Testis (tissue), 2 donors: Measurements from ENCODE around the gene CEP83.

ENCODE experiments used
- POLR2A ChIP-seq: fragments of 450-650 bp; IDR thresholded peaks from one replicate; pipeline ENCODE4 v1.6.1; 2017; ENCODE audit warnings: antibody characterized with exemption, mild to moderate bottlenecking, moderate library complexity
- TF ChIP-seq, protein P1 (sequence below), 3 experiments: fragments of 450-650 bp in 2 of 3; fragments of 200-600 bp in 1 of 3; sonication (generic) in 1 of 3; IDR thresholded peaks; one replicate each; pipeline ENCODE4 v1.5.1; 2016 to 2019; ENCODE audit warnings: antibody characterized with exemption in 3 of 3, mild to moderate bottlenecking in 2 of 3, moderate library complexity in 1 of 3

DNA sequence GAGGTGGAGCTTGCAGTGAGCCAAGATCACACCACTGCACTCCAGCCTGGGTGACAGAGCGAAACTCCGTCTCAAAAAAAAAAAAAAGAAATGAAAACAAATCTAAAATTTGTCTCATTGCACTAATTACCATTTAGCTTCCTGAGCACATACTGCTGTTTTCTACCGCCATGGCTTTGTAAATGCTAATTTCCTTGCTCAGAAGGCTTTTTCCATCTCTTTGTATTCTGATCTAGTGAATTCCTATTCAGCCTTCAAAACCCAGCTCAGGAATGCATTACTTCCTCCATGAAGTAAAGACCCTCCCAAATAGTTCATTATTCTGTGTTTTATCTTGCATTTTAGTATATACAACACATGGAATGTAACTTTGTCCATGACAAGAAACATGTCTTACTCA is 33.6 kb downstream of the CEP83 start:
- TF ChIP-seq, protein P1, sequence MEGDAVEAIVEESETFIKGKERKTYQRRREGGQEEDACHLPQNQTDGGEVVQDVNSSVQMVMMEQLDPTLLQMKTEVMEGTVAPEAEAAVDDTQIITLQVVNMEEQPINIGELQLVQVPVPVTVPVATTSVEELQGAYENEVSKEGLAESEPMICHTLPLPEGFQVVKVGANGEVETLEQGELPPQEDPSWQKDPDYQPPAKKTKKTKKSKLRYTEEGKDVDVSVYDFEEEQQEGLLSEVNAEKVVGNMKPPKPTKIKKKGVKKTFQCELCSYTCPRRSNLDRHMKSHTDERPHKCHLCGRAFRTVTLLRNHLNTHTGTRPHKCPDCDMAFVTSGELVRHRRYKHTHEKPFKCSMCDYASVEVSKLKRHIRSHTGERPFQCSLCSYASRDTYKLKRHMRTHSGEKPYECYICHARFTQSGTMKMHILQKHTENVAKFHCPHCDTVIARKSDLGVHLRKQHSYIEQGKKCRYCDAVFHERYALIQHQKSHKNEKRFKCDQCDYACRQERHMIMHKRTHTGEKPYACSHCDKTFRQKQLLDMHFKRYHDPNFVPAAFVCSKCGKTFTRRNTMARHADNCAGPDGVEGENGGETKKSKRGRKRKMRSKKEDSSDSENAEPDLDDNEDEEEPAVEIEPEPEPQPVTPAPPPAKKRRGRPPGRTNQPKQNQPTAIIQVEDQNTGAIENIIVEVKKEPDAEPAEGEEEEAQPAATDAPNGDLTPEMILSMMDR (IDR thresholded peaks at IDR 0.05), result no peak
- TF ChIP-seq POLR2A, result no peak
